ENCODE measurements around the gene ARRB1. TPM values are rescaled to one million over a fixed set of nuclear protein-coding genes. Genes with fewer than 3 reads are reported as not detected.
"Not testable (repeated sequence)": the region's sequence is repeated elsewhere in the genome, so short reads cannot be mapped to it uniquely, and the experiment has no call there.

The ARRB1 gene
- total RNA-seq, 2 experiments from 2014 or later = 42.6 to 69.3 TPM

- not testable (repeated sequence) for H3K36me3 Mint-ChIP-seq; H3K27ac Mint-ChIP-seq; H3K4me1 Mint-ChIP-seq; H3K27me3 Mint-ChIP-seq; ATAC-seq; H3K9me3 Mint-ChIP-seq (ENCODE audit: low read depth); DNase-seq; H3K4me3 Mint-ChIP-seq
- CTCF ChIA-PET = interaction anchor here (0.9 to 2.2 kb wide), 6 partner anchors 10 to 22 kb away, joined by 3 to 14 read pairs (median 4); no protein-coding TSS in a partner anchor
Observed at GRCh38 chr11:75362285-75362684, 10.8 kb upstream of the ARRB1 start.

- Mint-ChIP-seq H3K4me1 (peaks cover 17% of the 10 kb centered on the region), H3K27me3 (peaks cover 2% of the 10 kb centered on the region), H3K27ac (no peak overlapping the region), H3K36me3 (no peaks in the 10 kb centered on the region), H3K4me3 (no peak overlapping the region), H3K9me3 (ENCODE audit: low read depth) (no peaks in the 10 kb centered on the region)
- ATAC-seq = no peak
- CTCF ChIA-PET = interaction anchor here (1.2 to 1.8 kb wide), 3 partner anchors 27 to 32 kb away, joined by 3 to 4 read pairs (median 4); no protein-coding TSS in a partner anchor
- no peak for DNase-seq
Observed at GRCh38 chr11:75356613-75357012, 5.2 kb upstream of the ARRB1 start.

DNA sequence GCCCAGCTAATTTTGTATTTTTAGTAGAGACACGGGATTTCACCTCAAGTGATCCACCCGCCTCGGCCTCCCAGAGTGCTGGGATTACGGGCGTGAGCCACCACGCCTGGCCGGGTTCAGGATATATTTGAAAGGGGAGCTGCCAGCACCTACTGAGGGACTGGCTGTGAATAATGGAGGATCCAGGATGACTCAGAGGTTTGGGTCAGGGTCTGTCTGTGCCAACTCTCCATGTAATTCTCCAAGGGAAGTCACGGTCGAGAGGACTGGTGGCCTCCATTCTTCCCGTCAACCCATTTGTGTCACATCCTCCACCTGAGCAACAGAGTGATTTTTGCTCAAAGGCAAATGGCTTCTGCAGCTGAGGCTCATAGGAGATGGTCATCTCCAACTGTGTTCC is 3.6 kb upstream of the ARRB1 start:
- CTCF ChIA-PET = interaction anchor here (0.8 to 1.8 kb wide), 7 partner anchors 9 to 75 kb away, joined by 3 to 4 read pairs (median 4); no protein-coding TSS in a partner anchor
- DNase-seq (no peak), ATAC-seq (no peak)
- Mint-ChIP-seq H3K27me3 (peaks cover 2% of the 10 kb centered on the region), H3K27ac (no peak overlapping the region), H3K36me3 (no peaks in the 10 kb centered on the region), H3K9me3 (ENCODE audit: low read depth) (no peaks in the 10 kb centered on the region), H3K4me1 (peaks cover 26% of the 10 kb centered on the region), H3K4me3 (no peak overlapping the region)

GRCh38 chr11:75352588-75353206 is 1.2 kb upstream of the ARRB1 start:
- ATAC-seq (no peak), DNase-seq (no peak)
- Mint-ChIP-seq H3K4me1 (peaks cover 44% of the 10 kb centered on the region), H3K9me3 (ENCODE audit: low read depth) (no peaks in the 10 kb centered on the region), H3K27me3 (no peaks in the 10 kb centered on the region), H3K4me3 (peak overlapping the region; percentile 74), H3K27ac (peak overlapping the region; percentile 86), H3K36me3 (no peaks in the 10 kb centered on the region)
- CTCF ChIA-PET = interaction anchor here (0.6 to 4.5 kb wide), 14 partner anchors 10 to 123 kb away, joined by 3 to 51 read pairs (median 6); no protein-coding TSS in a partner anchor

- DNase-seq (peak; percentile 76), ATAC-seq (peak; percentile 72)
- Mint-ChIP-seq H3K27ac (peak overlapping the region; percentile 86), H3K36me3 (no peaks in the 10 kb centered on the region), H3K9me3 (ENCODE audit: low read depth) (no peaks in the 10 kb centered on the region), H3K4me1 (peaks cover 48% of the 10 kb centered on the region), H3K4me3 (peak overlapping the region; percentile 74), H3K27me3 (no peaks in the 10 kb centered on the region)
- CTCF ChIA-PET = interaction anchor here (0.6 to 4.5 kb wide), 16 partner anchors 10 to 124 kb away, joined by 3 to 51 read pairs (median 7); no protein-coding TSS in a partner anchor
Observed at GRCh38 chr11:75351791-75352587, 528 bp upstream of the ARRB1 start.

DNA sequence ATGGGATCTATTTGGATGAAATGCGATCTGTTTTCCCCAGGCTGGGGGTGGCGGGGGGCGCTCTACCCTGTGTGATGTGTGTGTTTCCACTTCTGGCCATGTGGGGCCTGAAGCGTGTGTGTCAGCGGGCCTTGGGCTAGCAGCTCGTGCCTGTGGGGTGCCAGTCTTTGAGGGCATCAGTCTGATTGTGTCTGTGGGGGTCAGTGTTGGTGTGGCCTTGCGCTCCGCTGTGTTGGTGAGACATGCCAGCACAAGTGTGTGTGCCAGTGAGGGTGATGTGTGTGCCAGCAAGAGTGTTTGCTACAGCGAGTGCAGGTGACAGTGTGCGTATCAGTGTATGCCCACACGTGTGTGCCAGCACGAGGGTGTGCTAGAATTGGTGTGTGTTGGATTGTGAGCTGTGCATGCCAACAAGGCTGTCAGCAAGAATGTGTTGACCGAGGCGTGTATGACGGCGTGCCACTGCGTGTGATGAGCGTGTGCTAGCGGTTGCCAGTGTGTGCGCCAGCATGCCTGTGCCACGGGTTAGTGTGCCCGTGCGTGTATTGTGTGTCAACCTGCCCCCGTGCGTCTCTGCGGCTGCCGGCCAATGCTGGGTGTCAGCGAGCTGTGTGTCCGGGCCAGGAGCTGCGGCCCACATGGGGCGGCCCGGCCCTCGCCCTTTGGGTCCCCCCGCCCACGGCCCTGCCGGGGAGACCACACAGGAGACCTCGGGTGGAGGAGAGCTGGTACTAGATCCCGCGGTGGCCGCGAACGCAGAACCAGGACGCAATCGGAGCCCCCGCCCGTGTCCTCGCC is 519 bp downstream of the ARRB1 start:
- CTCF ChIA-PET = interaction anchor here (0.6 to 4.5 kb wide), 9 partner anchors 10 to 76 kb away, joined by 3 to 51 read pairs (median 7); no protein-coding TSS in a partner anchor
- H3K36me3 Mint-ChIP-seq = no peaks in the 10 kb centered on the region
- peak overlapping the region; percentile 74 for H3K4me3 Mint-ChIP-seq
- no peaks in the 10 kb centered on the region for H3K9me3 Mint-ChIP-seq (ENCODE audit: low read depth)
- ATAC-seq (peak; percentile 18), DNase-seq (peak; percentile 48)
- peak overlapping the region; percentile 76 for H3K27ac Mint-ChIP-seq
- H3K27me3 Mint-ChIP-seq = no peaks in the 10 kb centered on the region
- H3K4me1 Mint-ChIP-seq = peaks cover 54% of the 10 kb centered on the region

GRCh38 chr11:75350122-75350742 is 1.2 kb downstream of the ARRB1 start:
- CTCF ChIA-PET = interaction anchor here (0.8 to 4.5 kb wide), 7 partner anchors 9 to 75 kb away, joined by 3 to 51 read pairs (median 7); no protein-coding TSS in a partner anchor
- Mint-ChIP-seq H3K4me3 (peak overlapping the region; percentile 74), H3K27me3 (no peaks in the 10 kb centered on the region), H3K27ac (peak overlapping the region; percentile 76), H3K36me3 (no peaks in the 10 kb centered on the region), H3K9me3 (ENCODE audit: low read depth) (no peaks in the 10 kb centered on the region), H3K4me1 (peaks cover 59% of the 10 kb centered on the region)
- no peak for ATAC-seq
- DNase-seq = no peak

DNA sequence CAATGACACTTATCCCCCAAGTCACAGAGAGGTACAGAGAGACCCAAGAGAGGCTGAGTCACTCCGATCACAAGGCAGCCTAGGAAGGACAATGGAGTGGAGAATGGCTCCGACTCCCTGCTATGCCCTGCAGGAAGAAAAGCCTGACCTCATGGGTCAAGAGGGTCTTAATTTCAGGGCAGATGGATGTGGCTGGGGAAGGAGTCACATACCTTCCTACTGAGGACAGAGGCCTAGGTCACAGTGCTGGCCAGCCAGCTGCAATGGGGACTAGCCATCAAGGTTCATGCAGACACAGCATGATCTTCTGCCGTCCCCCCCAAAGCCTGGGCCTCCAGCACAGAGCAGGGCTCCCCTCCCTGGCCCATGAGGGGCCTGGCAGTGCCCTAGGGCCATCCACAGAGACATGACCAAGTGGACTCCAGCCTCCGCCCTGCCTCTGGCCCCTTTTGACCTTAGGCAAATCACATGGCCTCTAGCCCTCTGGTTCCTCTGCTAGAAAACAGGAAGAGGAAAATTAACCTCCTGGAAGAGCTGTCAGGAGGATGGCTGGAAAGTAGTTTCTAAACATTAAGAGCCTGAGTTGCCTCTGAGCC is 1.8 kb downstream of the ARRB1 start:
- Mint-ChIP-seq H3K9me3 (ENCODE audit: low read depth) (no peaks in the 10 kb centered on the region), H3K27me3 (no peaks in the 10 kb centered on the region), H3K4me3 (no peak overlapping the region), H3K27ac (peak overlapping the region; percentile 45), H3K36me3 (no peaks in the 10 kb centered on the region), H3K4me1 (peaks cover 65% of the 10 kb centered on the region)
- DNase-seq = no peak
- no peak for ATAC-seq
- CTCF ChIA-PET = interaction anchor here (0.8 to 4.5 kb wide), 6 partner anchors 8 to 70 kb away, joined by 3 to 51 read pairs (median 10); no protein-coding TSS in a partner anchor

GRCh38 chr11:75347781-75348566 is 3.5 kb downstream of the ARRB1 start:
- CTCF ChIA-PET = no interaction called here
- Mint-ChIP-seq H3K36me3 (no peaks in the 10 kb centered on the region), H3K27ac (peak overlapping the region; percentile 18), H3K9me3 (ENCODE audit: low read depth) (no peaks in the 10 kb centered on the region), H3K27me3 (no peaks in the 10 kb centered on the region), H3K4me3 (no peak overlapping the region), H3K4me1 (peaks cover 69% of the 10 kb centered on the region)
- ATAC-seq = no peak
- no peak for DNase-seq

DNA sequence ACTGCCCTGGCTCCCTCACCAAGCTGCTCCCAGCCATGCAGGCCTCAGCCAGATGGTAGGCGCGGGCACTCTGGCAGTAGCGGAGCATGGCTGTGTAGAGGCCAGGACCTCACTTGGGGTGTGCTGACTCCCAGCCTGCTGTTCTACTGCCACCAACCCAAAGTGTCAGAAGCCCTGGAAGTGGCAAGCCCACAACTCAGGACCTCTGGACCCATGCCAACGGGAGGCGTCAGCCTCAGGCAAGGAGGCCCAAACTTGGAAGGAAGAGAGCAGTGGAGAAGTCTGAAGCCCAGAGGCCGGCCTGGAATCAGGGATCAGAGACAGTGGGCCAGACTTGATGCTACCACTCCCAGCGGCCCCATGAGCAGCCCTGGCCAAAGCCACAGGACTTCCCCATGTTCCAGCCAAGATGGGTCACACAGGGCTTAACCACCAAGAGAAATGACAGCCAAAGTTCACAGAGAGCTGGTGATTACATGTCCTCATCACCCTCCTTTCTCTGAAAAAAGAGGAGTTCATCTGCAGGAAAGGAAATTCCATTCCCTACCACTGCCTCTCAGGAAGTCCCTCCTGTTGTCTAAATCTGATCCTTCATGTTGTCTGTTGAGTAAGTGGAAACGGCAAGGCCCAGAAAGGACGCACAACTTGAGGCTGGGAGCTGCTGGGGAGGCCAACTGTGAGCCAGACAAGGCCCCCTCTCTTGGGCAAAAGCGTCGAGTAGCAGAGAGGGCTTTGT is 4.4 kb downstream of the ARRB1 start:
- Mint-ChIP-seq H3K27ac (no peak overlapping the region), H3K27me3 (no peaks in the 10 kb centered on the region), H3K36me3 (no peaks in the 10 kb centered on the region), H3K4me1 (peaks cover 68% of the 10 kb centered on the region), H3K9me3 (ENCODE audit: low read depth) (no peaks in the 10 kb centered on the region), H3K4me3 (no peak overlapping the region)
- CTCF ChIA-PET = no interaction called here
- DNase-seq (no peak), ATAC-seq (no peak)

DNA sequence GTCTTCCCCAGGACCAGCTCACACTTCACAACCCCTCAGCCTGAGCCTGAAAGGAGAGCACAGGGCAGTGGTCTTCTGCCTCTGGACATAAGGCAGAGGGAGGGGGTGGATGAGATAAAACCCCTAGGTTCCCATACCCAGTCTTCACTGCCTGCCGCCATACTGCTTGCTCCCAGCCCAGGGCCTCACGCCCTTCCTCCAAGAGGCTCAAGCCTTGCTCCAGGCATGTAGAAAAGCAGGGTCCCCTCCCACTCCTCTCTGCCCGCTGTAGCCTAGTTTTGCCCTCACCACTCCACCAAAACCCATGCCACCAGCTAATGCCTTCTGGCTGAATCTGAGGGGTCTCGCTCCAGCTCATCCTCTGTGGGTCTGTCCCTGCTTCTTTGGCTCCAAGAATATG is 5.2 kb downstream of the ARRB1 start:
- CTCF ChIA-PET = no interaction called here
- Mint-ChIP-seq H3K4me1 (peaks cover 76% of the 10 kb centered on the region), H3K27ac (peak overlapping the region; percentile 50), H3K4me3 (no peak overlapping the region), H3K36me3 (no peaks in the 10 kb centered on the region), H3K9me3 (ENCODE audit: low read depth) (no peaks in the 10 kb centered on the region), H3K27me3 (no peaks in the 10 kb centered on the region)
- DNase-seq = no peak
- ATAC-seq = no peak
